HG02588 (cell line): ENCODE results near the gene STAMBP.
"Not testable (repeated sequence)": the region's sequence is repeated elsewhere in the genome, so short reads cannot be mapped to it uniquely, and the experiment has no call there.

Source experiments
- ATAC-seq: cut with Tn5 transposase; IDR thresholded peaks from one replicate; pipeline ENCODE4 v1.9.1; 2021; ENCODE audit warnings: mild to moderate bottlenecking, moderate library complexity; ENCODE audit not compliant: unreplicated experiment

STAMBP gene

GRCh38 chr2:73903949-73904613, 75.3 kb downstream of the STAMBP start:
- ATAC-seq: not testable (repeated sequence)

- no peak for ATAC-seq
Observed at GRCh38 chr2:73904952-73905351, 76.2 kb downstream of the STAMBP start.

- ATAC-seq: no peak
Observed at GRCh38 chr2:73906847-73907505, 78.2 kb downstream of the STAMBP start.

GRCh38 chr2:73907840-73908452, 79.2 kb downstream of the STAMBP start:
- peak; percentile 50 for ATAC-seq

GRCh38 chr2:73908689-73909652, 80.2 kb downstream of the STAMBP start:
- ATAC-seq: no peak

GRCh38 chr2:73910873-73911547, 82.2 kb downstream of the STAMBP start:
- ATAC-seq: no peak

GRCh38 chr2:73911548-73912208, 82.9 kb downstream of the STAMBP start:
- no peak for ATAC-seq

GRCh38 chr2:73913414-73914054, 84.8 kb downstream of the STAMBP start:
- no peak for ATAC-seq

GRCh38 chr2:73914667-73915066, 85.9 kb downstream of the STAMBP start:
- no peak for ATAC-seq

- ATAC-seq: no peak
Observed at GRCh38 chr2:73915437-73915993, 86.8 kb downstream of the STAMBP start.

GRCh38 chr2:73916666-73917065, 87.9 kb downstream of the STAMBP start:
- no peak for ATAC-seq

GRCh38 chr2:73917296-73917695, 88.5 kb downstream of the STAMBP start:
- no peak for ATAC-seq

- no peak for ATAC-seq
Observed at GRCh38 chr2:73917696-73918207, 89.0 kb downstream of the STAMBP start.

GRCh38 chr2:73918856-73919255, 90.1 kb downstream of the STAMBP start:
- ATAC-seq: no peak

- ATAC-seq: no peak
Observed at GRCh38 chr2:73919596-73920228, 91.0 kb downstream of the STAMBP start.

- ATAC-seq: no peak
Observed at GRCh38 chr2:73920577-73921545, 92.1 kb downstream of the STAMBP start.

- no peak for ATAC-seq
Observed at GRCh38 chr2:73921581-73921980, 92.8 kb downstream of the STAMBP start.
